ENCODE measurements around the gene SPNS2.

SPNS2 gene

GRCh38 chr17:4480929-4481898 is 17.5 kb upstream of the SPNS2 start:
- no peak for DNase-seq (ENCODE audit: low spot score)

GRCh38 chr17:4482338-4483011 is 16.2 kb upstream of the SPNS2 start:
- DNase-seq (ENCODE audit: low spot score) = no peak

GRCh38 chr17:4483012-4483840 is 15.5 kb upstream of the SPNS2 start:
- no peak for DNase-seq (ENCODE audit: low spot score)

GRCh38 chr17:4485676-4486646 is 12.7 kb upstream of the SPNS2 start:
- DNase-seq (ENCODE audit: low spot score) = no peak

- DNase-seq (ENCODE audit: low spot score) = no peak
These were observed 11.4 kb upstream of the SPNS2 start for GRCh38 chr17:4487296-4487695.

GRCh38 chr17:4487820-4488716 is 10.6 kb upstream of the SPNS2 start:
- no peak for DNase-seq (ENCODE audit: low spot score)

- no peak for DNase-seq (ENCODE audit: low spot score)
These were observed 9.6 kb upstream of the SPNS2 start for GRCh38 chr17:4488989-4489595.

- no peak for DNase-seq (ENCODE audit: low spot score)
These were observed 8.5 kb upstream of the SPNS2 start for GRCh38 chr17:4490109-4490591.

GRCh38 chr17:4490637-4491061 is 8.0 kb upstream of the SPNS2 start:
- no peak for DNase-seq (ENCODE audit: low spot score)

GRCh38 chr17:4492721-4493561 is 5.7 kb upstream of the SPNS2 start:
- no peak for DNase-seq (ENCODE audit: low spot score)

- no peak for DNase-seq (ENCODE audit: low spot score)
These were observed 1.4 kb upstream of the SPNS2 start for GRCh38 chr17:4497101-4497824.

- no peak for DNase-seq (ENCODE audit: low spot score)
These were observed 930 bp downstream of the SPNS2 start for GRCh38 chr17:4499431-4500190.

- no peak for DNase-seq (ENCODE audit: low spot score)
These were observed 1.5 kb downstream of the SPNS2 start for GRCh38 chr17:4500191-4500571.

GRCh38 chr17:4501295-4501949 is 2.7 kb downstream of the SPNS2 start:
- no peak for DNase-seq (ENCODE audit: low spot score)

- DNase-seq (ENCODE audit: low spot score) = no peak
These were observed 3.9 kb downstream of the SPNS2 start for GRCh38 chr17:4502466-4503154.
